Measurements from ENCODE around the gene KRTAP4-7. TPM values are rescaled to one million over a fixed set of nuclear protein-coding genes. Genes with fewer than 3 reads are reported as not detected.
"Not testable (repeated sequence)": the region's sequence is repeated elsewhere in the genome, so short reads cannot be mapped to it uniquely, and the experiment has no call there.

KRTAP4-7 gene
- total and polyA plus RNA-seq, 8 donors, result not detected

DNA sequence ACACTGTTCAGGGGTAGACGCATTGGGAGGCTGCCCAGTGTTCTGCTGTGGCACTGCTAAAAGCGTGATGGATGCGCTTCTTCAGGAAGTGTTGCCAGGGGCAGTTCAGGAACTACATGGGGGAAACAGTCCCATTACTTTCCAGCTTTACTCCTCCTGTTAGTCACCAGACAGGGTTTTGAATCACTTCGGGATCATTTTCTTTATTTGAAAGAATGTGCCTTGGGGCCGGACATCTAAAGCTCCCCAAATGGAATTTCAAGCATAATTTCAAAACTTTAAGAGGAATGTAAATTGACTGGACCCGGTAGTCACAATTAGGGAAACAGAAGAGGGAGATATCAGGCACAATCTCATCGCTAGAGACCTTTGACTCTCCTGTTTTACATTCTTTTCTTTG is 35.5 kb upstream of the KRTAP4-7 start:
- H3K27ac ChIP-seq, result no peak overlapping the region

DNA sequence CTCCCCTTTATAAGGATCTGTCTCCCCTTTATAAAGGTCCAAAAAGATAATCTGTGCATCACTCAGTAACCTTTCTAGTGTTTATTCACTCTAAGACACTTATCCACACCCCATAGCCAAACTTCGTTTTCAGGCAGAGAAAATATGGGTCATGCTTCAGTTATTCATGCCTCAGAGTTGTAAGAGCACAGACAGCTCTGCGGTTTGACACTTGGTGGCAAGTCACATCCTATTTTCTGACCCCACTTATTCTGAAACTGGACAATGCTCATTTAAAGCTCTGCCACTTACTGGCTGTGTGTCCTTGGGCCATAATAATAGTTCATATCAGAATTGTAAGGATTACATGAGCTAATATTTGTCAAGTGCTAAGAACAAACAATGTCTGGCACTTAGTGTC is 34.8 kb upstream of the KRTAP4-7 start:
- Histone ChIP-seq H3K4me1 (no peaks in the 10 kb centered on the region), H3K4me3 (no peak overlapping the region), H3K27me3 (peaks cover 0 to 42% (median 0%) of the 10 kb centered on the region in 3 donors), H3K36me3 (no peaks in the 10 kb centered on the region), H3K27ac (no peak overlapping the region), H3K9me3 (peaks cover 0 to 4% (median 0%) of the 10 kb centered on the region in 4 donors)
- DNase-seq, result no peak
- TF ChIP-seq EP300 (IDR thresholded peaks at IDR 0.05), result no peak
- no peak for TF ChIP-seq POLR2A (IDR thresholded peaks at IDR 0.05)
- TF ChIP-seq POLR2AphosphoS5 (IDR thresholded peaks at IDR 0.05), result no peak
- TF ChIP-seq, protein P1, sequence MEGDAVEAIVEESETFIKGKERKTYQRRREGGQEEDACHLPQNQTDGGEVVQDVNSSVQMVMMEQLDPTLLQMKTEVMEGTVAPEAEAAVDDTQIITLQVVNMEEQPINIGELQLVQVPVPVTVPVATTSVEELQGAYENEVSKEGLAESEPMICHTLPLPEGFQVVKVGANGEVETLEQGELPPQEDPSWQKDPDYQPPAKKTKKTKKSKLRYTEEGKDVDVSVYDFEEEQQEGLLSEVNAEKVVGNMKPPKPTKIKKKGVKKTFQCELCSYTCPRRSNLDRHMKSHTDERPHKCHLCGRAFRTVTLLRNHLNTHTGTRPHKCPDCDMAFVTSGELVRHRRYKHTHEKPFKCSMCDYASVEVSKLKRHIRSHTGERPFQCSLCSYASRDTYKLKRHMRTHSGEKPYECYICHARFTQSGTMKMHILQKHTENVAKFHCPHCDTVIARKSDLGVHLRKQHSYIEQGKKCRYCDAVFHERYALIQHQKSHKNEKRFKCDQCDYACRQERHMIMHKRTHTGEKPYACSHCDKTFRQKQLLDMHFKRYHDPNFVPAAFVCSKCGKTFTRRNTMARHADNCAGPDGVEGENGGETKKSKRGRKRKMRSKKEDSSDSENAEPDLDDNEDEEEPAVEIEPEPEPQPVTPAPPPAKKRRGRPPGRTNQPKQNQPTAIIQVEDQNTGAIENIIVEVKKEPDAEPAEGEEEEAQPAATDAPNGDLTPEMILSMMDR (IDR thresholded peaks at IDR 0.05), result no peak
- intact Hi-C loops (cut with DNase I; ENCODE audit: low total_unique reads), result no loop called here
- 36 to 55% (median 44%) methylated on average over 2 of the region's 2 CpGs for WGBS, 5 donors

More for the DNA sequence above, 35.5 kb upstream of the KRTAP4-7 start:
- DNase-seq, result no peak
- no peaks in the 10 kb centered on the region for H3K4me1 ChIP-seq
- no peak overlapping the region for H3K4me3 ChIP-seq
- 55 to 68% (median 58%) methylated on average over 7 of the region's 7 CpGs for WGBS, 5 donors
- peaks cover 0 to 39% (median 0%) of the 10 kb centered on the region in 3 donors for H3K27me3 ChIP-seq
- no peak for TF ChIP-seq POLR2A (IDR thresholded peaks at IDR 0.05)
- no peaks in the 10 kb centered on the region for H3K36me3 ChIP-seq
- peaks cover 0 to 6% (median 0%) of the 10 kb centered on the region in 4 donors for H3K9me3 ChIP-seq
- intact Hi-C loops (cut with DNase I; ENCODE audit: low total_unique reads), result no loop called here

DNA sequence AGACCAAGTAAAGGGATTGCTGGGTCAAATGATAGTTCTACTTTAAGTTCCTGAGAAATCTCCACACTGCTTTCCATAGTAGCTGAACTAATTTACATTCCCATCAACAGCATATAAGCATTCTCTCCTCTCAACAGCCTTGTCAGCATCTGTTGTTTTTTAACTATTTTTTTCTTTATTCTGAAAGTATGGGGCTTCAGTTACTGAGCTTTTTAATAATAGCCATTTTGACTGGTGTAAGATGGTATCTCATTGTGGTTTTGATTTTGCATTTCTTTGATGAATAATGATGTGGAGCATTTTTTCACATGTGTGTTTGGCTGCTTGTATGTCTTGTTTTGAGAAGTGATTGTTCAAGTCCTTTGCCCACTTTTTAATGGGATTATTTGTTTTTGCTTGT is 31.4 kb upstream of the KRTAP4-7 start:
- Histone ChIP-seq H3K9me3 (peaks cover 0 to 4% (median 1%) of the 10 kb centered on the region in 4 donors), H3K27ac (no peak overlapping the region), H3K27me3 (peaks cover 0 to 34% (median 0%) of the 10 kb centered on the region in 3 donors), H3K4me3 (no peak overlapping the region), H3K36me3 (no peaks in the 10 kb centered on the region), H3K4me1 (no peaks in the 10 kb centered on the region)
- TF ChIP-seq POLR2A (IDR thresholded peaks at IDR 0.05), result no peak
- no peak for TF ChIP-seq POLR2AphosphoS5 (IDR thresholded peaks at IDR 0.05)
- TF ChIP-seq EP300 (IDR thresholded peaks at IDR 0.05), result no peak
- TF ChIP-seq, protein P1 (IDR thresholded peaks at IDR 0.05), result no peak
- intact Hi-C loops (cut with DNase I; ENCODE audit: low total_unique reads), result no loop called here
- no peak for DNase-seq

DNA sequence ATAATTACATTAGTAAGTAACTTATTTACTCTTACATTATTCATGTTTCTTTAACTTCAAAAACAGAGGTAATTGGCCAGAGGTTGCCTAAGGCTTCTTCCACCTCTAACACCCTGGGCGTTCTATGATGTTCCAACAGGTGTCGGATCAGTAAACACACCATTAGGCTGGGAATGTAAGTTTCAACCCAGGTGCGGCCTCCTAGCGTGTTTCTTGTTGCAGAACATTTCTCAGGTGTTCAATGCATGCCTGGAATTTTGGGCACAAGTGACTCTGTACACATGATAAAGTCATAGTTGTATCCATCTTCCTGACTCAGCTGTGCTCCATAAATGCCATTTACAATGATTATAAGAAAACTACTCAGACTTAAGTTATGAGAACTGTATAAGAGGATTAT is 29.9 kb upstream of the KRTAP4-7 start:
- no peak overlapping the region for H3K4me3 ChIP-seq
- 82 to 88% (median 85%) methylated on average over 4 of the region's 4 CpGs for WGBS, 5 donors
- peaks cover 0 to 31% (median 6%) of the 10 kb centered on the region in 3 donors for H3K27me3 ChIP-seq
- no peaks in the 10 kb centered on the region for H3K4me1 ChIP-seq
- DNase-seq, result no peak
- intact Hi-C loops (cut with DNase I; ENCODE audit: low total_unique reads), result no loop called here
- H3K27ac ChIP-seq, result no peak overlapping the region
- TF ChIP-seq POLR2A (IDR thresholded peaks at IDR 0.05) (no peak), POLR2AphosphoS5 (IDR thresholded peaks at IDR 0.05) (no peak), EP300 (IDR thresholded peaks at IDR 0.05) (no peak)
- TF ChIP-seq, protein P1 (IDR thresholded peaks at IDR 0.05), result no peak
- peaks cover 0 to 8% (median 4%) of the 10 kb centered on the region in 4 donors for H3K9me3 ChIP-seq
- H3K36me3 ChIP-seq, result no peaks in the 10 kb centered on the region

DNA sequence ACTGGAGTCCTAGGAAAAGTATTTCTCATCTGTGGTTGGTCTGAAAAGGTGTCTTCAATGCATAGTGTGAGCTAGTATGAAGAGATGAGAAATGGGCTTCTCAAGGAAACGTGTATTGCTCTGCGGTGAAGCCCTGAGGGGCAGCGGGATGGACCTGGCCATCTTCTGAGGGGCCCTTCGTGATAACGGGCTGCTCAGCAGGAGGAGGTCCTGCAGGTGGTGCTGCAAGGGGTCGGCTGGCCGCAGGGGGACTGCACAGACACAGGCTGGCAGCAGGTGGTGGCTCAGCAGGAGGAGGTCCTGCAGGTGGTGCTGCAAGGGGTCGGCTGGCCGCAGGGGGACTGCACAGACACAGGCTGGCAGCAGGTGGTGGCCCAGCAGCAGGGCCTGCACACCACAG is 29.4 kb upstream of the KRTAP4-7 start:
- 72 to 79% (median 72%) methylated on average over 7 to 9 of the region's 9 CpGs for WGBS, 5 donors
- intact Hi-C loops (cut with DNase I; ENCODE audit: low total_unique reads); H3K9me3 ChIP-seq; H3K36me3 ChIP-seq; H3K4me3 ChIP-seq; DNase-seq; H3K4me1 ChIP-seq; H3K27ac ChIP-seq: not testable (repeated sequence)
- peaks cover 0 to 32% (median 6%) of the 10 kb centered on the region in 3 donors for H3K27me3 ChIP-seq

DNA sequence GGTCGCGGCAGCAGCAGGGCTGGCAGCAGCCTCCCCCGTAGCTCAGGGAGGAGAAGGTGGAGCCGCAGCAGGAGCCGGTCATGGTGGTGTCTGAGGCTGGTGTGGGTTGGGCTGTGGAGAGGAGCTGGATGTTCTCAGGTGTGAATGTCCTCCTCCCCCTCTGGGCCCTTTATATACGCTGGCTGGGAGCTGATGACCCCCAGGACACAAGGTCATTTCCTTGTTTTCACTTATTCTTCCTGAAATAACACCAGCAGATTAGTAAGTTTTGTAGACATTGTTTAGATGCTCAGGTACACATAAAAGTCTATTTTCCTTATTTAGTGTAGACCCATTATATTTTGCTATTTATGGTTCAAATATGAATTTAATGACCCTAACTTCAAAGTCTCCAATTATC is 28.8 kb upstream of the KRTAP4-7 start, which contains the start of gene KRTAP2-2:
Gene KRTAP2-2 (minus strand): TSS at position 101 of the 400 bp plus-strand sequence. CDS start 19 bp downstream, at position 82.
- not testable (repeated sequence) for DNase-seq
- 27 to 52% (median 44%) methylated on average over 1 of the region's 6 CpGs for WGBS, 5 donors

More for the DNA sequence above, 28.8 kb upstream of the KRTAP4-7 start, which contains the start of gene KRTAP2-2:
- intact Hi-C loops (cut with DNase I; ENCODE audit: low total_unique reads); H3K4me1 ChIP-seq; H3K36me3 ChIP-seq; H3K9me3 ChIP-seq; H3K27ac ChIP-seq; H3K4me3 ChIP-seq: not testable (repeated sequence)
- peaks cover 0 to 34% (median 6%) of the 10 kb centered on the region in 3 donors for H3K27me3 ChIP-seq

Data from stomach (tissue), 9 donors.